ENCODE data around the gene FMN1. TPM values are rescaled to one million over a fixed set of nuclear protein-coding genes. Genes with fewer than 3 reads are reported as not detected.

Gene FMN1
- total RNA-seq (8.9 TPM), polyA plus RNA-seq (under 1 TPM in 2 of 4 donors, not detected in 2; 0.32 to 0.36 TPM)

- peak within 1 kb of the TSS; percentile 70 for H3K4me3 ChIP-seq (ENCODE audit: low read depth, low read length)
- H3K36me3 ChIP-seq (ENCODE audit: control insufficient read depth, insufficient read depth, low read length), result no peaks in the 10 kb centered on the region
- Mint-ChIP-seq H3K27me3 (peaks cover 19% of the 10 kb centered on the region), H3K4me3 (peak within 1 kb of the TSS; percentile 84 to 87 (median 86)), H3K4me1 (peaks cover 4 to 18% (median 7%) of the 10 kb centered on the region in 4 donors), H3K36me3 (no peaks in the 10 kb centered on the region), H3K9me3 (no peaks in the 10 kb centered on the region), H3K27ac (peak within 1 kb of the TSS; percentile 63 to 88 (median 74))
- H3K27me3 ChIP-seq (ENCODE audit: control insufficient read depth, insufficient read depth, low read length), result peaks cover 2% of the 10 kb centered on the region
- H3K27ac ChIP-seq (ENCODE audit: insufficient read depth, low read length, poor library complexity, severe bottlenecking), result peak within 1 kb of the TSS; percentile 24
- no peaks in the 10 kb centered on the region for H3K9me3 ChIP-seq (ENCODE audit: control insufficient read depth in 2 of 2, low read length in 2 of 2)
- peaks cover 10% of the 10 kb centered on the region for H3K4me1 ChIP-seq (ENCODE audit: control insufficient read depth, insufficient read depth, low read length, poor library complexity, severe bottlenecking)
- ATAC-seq (ENCODE audit: low read depth in 2 of 2) (peak; percentile 99 to 100), DNase-seq (peak; percentile 79 to 93 (median 87))
Observed at GRCh38 chr15:33194704-33195670, at the start of gene FMN1. TSS of gene FMN1 (minus strand) at chr15:33194714. CDS start at chr15:33154914, 39,800 bp downstream.

GRCh38 chr15:33243869-33244268 lies 49.4 kb upstream of the FMN1 start:
- Histone ChIP-seq H3K9me3 (ENCODE audit: control insufficient read depth in 2 of 2, low read length in 2 of 2) (no peaks in the 10 kb centered on the region), H3K36me3 (ENCODE audit: control insufficient read depth, insufficient read depth, low read length) (no peaks in the 10 kb centered on the region), H3K27me3 (ENCODE audit: control insufficient read depth, insufficient read depth, low read length) (no peaks in the 10 kb centered on the region), H3K4me1 (ENCODE audit: control insufficient read depth, insufficient read depth, low read length, poor library complexity, severe bottlenecking) (no peaks in the 10 kb centered on the region), H3K4me3 (ENCODE audit: low read depth, low read length) (no peak overlapping the region), H3K27ac (ENCODE audit: insufficient read depth, low read length, poor library complexity, severe bottlenecking) (no peak overlapping the region)
- ATAC-seq (ENCODE audit: low read depth in 2 of 2) (no peak), DNase-seq (no peak)
- no peaks in the 10 kb centered on the region for H3K36me3 Mint-ChIP-seq
- no peak overlapping the region for H3K27ac Mint-ChIP-seq
- H3K27me3 Mint-ChIP-seq, result peaks cover 5% of the 10 kb centered on the region
- peaks cover 0 to 2% (median under 1%) of the 10 kb centered on the region in 4 donors for H3K4me1 Mint-ChIP-seq
- H3K9me3 Mint-ChIP-seq, result no peaks in the 10 kb centered on the region
- no peak overlapping the region for H3K4me3 Mint-ChIP-seq

- no peak overlapping the region for H3K27ac ChIP-seq (ENCODE audit: insufficient read depth, low read length, poor library complexity, severe bottlenecking)
- H3K36me3 Mint-ChIP-seq, result no peaks in the 10 kb centered on the region
- H3K4me1 ChIP-seq (ENCODE audit: control insufficient read depth, insufficient read depth, low read length, poor library complexity, severe bottlenecking), result no peaks in the 10 kb centered on the region
- H3K27ac Mint-ChIP-seq, result no peak overlapping the region
- H3K27me3 Mint-ChIP-seq, result peaks cover 5% of the 10 kb centered on the region
- H3K9me3 Mint-ChIP-seq, result no peaks in the 10 kb centered on the region
- H3K4me1 Mint-ChIP-seq, result peaks cover 0 to 2% (median under 1%) of the 10 kb centered on the region in 4 donors
- H3K9me3 ChIP-seq (ENCODE audit: control insufficient read depth in 2 of 2, low read length in 2 of 2), result no peaks in the 10 kb centered on the region
- H3K36me3 ChIP-seq (ENCODE audit: control insufficient read depth, insufficient read depth, low read length), result no peaks in the 10 kb centered on the region
- no peak for DNase-seq
- H3K4me3 ChIP-seq (ENCODE audit: low read depth, low read length), result no peak overlapping the region
- no peak for ATAC-seq (ENCODE audit: low read depth in 2 of 2)
- H3K4me3 Mint-ChIP-seq, result no peak overlapping the region
- H3K27me3 ChIP-seq (ENCODE audit: control insufficient read depth, insufficient read depth, low read length), result no peaks in the 10 kb centered on the region
Observed at GRCh38 chr15:33243393-33243792, 48.9 kb upstream of the FMN1 start.

- Mint-ChIP-seq H3K27me3 (peaks cover 5% of the 10 kb centered on the region), H3K4me3 (no peak overlapping the region), H3K36me3 (no peaks in the 10 kb centered on the region), H3K4me1 (peaks cover 0 to 2% (median under 1%) of the 10 kb centered on the region in 4 donors), H3K9me3 (no peaks in the 10 kb centered on the region), H3K27ac (no peak overlapping the region)
- Histone ChIP-seq H3K4me1 (ENCODE audit: control insufficient read depth, insufficient read depth, low read length, poor library complexity, severe bottlenecking) (no peaks in the 10 kb centered on the region), H3K27me3 (ENCODE audit: control insufficient read depth, insufficient read depth, low read length) (no peaks in the 10 kb centered on the region), H3K27ac (ENCODE audit: insufficient read depth, low read length, poor library complexity, severe bottlenecking) (no peak overlapping the region), H3K36me3 (ENCODE audit: control insufficient read depth, insufficient read depth, low read length) (no peaks in the 10 kb centered on the region), H3K9me3 (ENCODE audit: control insufficient read depth in 2 of 2, low read length in 2 of 2) (no peaks in the 10 kb centered on the region), H3K4me3 (ENCODE audit: low read depth, low read length) (no peak overlapping the region)
- DNase-seq (peak in 1 of 3 donors; percentile 2), ATAC-seq (ENCODE audit: low read depth in 2 of 2) (no peak)
Observed at GRCh38 chr15:33242669-33243191, 48.2 kb upstream of the FMN1 start.

- Histone ChIP-seq H3K36me3 (ENCODE audit: control insufficient read depth, insufficient read depth, low read length) (no peaks in the 10 kb centered on the region), H3K9me3 (ENCODE audit: control insufficient read depth in 2 of 2, low read length in 2 of 2) (no peaks in the 10 kb centered on the region), H3K4me3 (ENCODE audit: low read depth, low read length) (no peak overlapping the region), H3K27me3 (ENCODE audit: control insufficient read depth, insufficient read depth, low read length) (no peaks in the 10 kb centered on the region), H3K27ac (ENCODE audit: insufficient read depth, low read length, poor library complexity, severe bottlenecking) (no peak overlapping the region), H3K4me1 (ENCODE audit: control insufficient read depth, insufficient read depth, low read length, poor library complexity, severe bottlenecking) (no peaks in the 10 kb centered on the region)
- peaks cover 0 to 2% (median under 1%) of the 10 kb centered on the region in 4 donors for H3K4me1 Mint-ChIP-seq
- H3K4me3 Mint-ChIP-seq, result no peak overlapping the region
- H3K9me3 Mint-ChIP-seq, result no peaks in the 10 kb centered on the region
- no peak overlapping the region for H3K27ac Mint-ChIP-seq
- peaks cover 5% of the 10 kb centered on the region for H3K27me3 Mint-ChIP-seq
- H3K36me3 Mint-ChIP-seq, result no peaks in the 10 kb centered on the region
- DNase-seq (no peak), ATAC-seq (ENCODE audit: low read depth in 2 of 2) (no peak)
Observed at GRCh38 chr15:33242165-33242564, 47.7 kb upstream of the FMN1 start.

- Mint-ChIP-seq H3K27ac (no peak overlapping the region), H3K4me3 (no peak overlapping the region), H3K27me3 (peaks cover 9% of the 10 kb centered on the region), H3K9me3 (no peaks in the 10 kb centered on the region), H3K4me1 (no peaks in the 10 kb centered on the region), H3K36me3 (no peaks in the 10 kb centered on the region)
- no peak overlapping the region for H3K27ac ChIP-seq (ENCODE audit: insufficient read depth, low read length, poor library complexity, severe bottlenecking)
- H3K27me3 ChIP-seq (ENCODE audit: control insufficient read depth, insufficient read depth, low read length), result no peaks in the 10 kb centered on the region
- ATAC-seq (ENCODE audit: low read depth in 2 of 2), result no peak
- no peaks in the 10 kb centered on the region for H3K9me3 ChIP-seq (ENCODE audit: control insufficient read depth in 2 of 2, low read length in 2 of 2)
- H3K36me3 ChIP-seq (ENCODE audit: control insufficient read depth, insufficient read depth, low read length), result no peaks in the 10 kb centered on the region
- H3K4me1 ChIP-seq (ENCODE audit: control insufficient read depth, insufficient read depth, low read length, poor library complexity, severe bottlenecking), result no peaks in the 10 kb centered on the region
- no peak for DNase-seq
- H3K4me3 ChIP-seq (ENCODE audit: low read depth, low read length), result no peak overlapping the region
Observed at GRCh38 chr15:33236841-33237509, 42.5 kb upstream of the FMN1 start.

- Mint-ChIP-seq H3K36me3 (no peaks in the 10 kb centered on the region), H3K4me1 (no peaks in the 10 kb centered on the region), H3K27me3 (peaks cover 5% of the 10 kb centered on the region), H3K4me3 (no peak overlapping the region), H3K9me3 (no peaks in the 10 kb centered on the region), H3K27ac (peak overlapping the region in 1 of 3 donors; percentile 60)
- Histone ChIP-seq H3K9me3 (ENCODE audit: control insufficient read depth in 2 of 2, low read length in 2 of 2) (no peaks in the 10 kb centered on the region), H3K4me3 (ENCODE audit: low read depth, low read length) (no peak overlapping the region), H3K27me3 (ENCODE audit: control insufficient read depth, insufficient read depth, low read length) (no peaks in the 10 kb centered on the region), H3K4me1 (ENCODE audit: control insufficient read depth, insufficient read depth, low read length, poor library complexity, severe bottlenecking) (no peaks in the 10 kb centered on the region), H3K36me3 (ENCODE audit: control insufficient read depth, insufficient read depth, low read length) (no peaks in the 10 kb centered on the region), H3K27ac (ENCODE audit: insufficient read depth, low read length, poor library complexity, severe bottlenecking) (no peak overlapping the region)
- ATAC-seq (ENCODE audit: low read depth in 2 of 2) (no peak), DNase-seq (peak in 1 of 3 donors; percentile 18)
Observed at GRCh38 chr15:33234020-33234461, 39.5 kb upstream of the FMN1 start.

All from CD4-positive, CD25-positive, alpha-beta regulatory T cell (primary cell).